ENCODE measurements around the gene KLF4. TPM values are rescaled to one million over a fixed set of nuclear protein-coding genes. Genes with fewer than 3 reads are reported as not detected.

The KLF4 gene
- total and polyA plus RNA-seq, 2 experiments from 2014 or later = 35.0 to 66.8 TPM

DNA sequence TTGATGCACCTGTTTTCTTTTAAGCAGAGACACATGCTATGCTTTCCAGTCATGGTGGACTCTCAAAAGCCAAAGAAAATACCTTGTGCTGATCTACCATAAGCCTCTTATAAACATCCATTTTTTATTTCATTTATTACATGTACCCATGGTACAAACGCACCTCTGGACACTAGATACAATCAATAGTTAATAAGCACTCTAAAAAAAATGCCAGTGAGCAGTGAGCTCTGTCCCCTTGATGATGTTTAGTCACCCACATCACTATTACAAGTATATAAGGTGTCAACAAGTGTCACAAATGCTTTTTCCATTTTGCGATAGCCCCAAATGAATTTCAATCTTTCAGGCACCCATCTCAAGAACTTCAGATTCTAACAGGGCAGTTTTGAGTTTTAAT is 5.9 kb downstream of the KLF4 start:
- WGBS (ENCODE audit: low lambda C conversion rate, missing lambda C conversion rate) = 74% methylated on average over 2 of the region's 2 CpGs
- H3K27ac ChIP-seq = no peak overlapping the region
- TF ChIP-seq, protein P1, sequence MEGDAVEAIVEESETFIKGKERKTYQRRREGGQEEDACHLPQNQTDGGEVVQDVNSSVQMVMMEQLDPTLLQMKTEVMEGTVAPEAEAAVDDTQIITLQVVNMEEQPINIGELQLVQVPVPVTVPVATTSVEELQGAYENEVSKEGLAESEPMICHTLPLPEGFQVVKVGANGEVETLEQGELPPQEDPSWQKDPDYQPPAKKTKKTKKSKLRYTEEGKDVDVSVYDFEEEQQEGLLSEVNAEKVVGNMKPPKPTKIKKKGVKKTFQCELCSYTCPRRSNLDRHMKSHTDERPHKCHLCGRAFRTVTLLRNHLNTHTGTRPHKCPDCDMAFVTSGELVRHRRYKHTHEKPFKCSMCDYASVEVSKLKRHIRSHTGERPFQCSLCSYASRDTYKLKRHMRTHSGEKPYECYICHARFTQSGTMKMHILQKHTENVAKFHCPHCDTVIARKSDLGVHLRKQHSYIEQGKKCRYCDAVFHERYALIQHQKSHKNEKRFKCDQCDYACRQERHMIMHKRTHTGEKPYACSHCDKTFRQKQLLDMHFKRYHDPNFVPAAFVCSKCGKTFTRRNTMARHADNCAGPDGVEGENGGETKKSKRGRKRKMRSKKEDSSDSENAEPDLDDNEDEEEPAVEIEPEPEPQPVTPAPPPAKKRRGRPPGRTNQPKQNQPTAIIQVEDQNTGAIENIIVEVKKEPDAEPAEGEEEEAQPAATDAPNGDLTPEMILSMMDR (IDR thresholded peaks at IDR 0.05; ENCODE audit: poor library complexity) = no peak
- TF ChIP-seq EZH2phosphoT487 (IDR thresholded peaks at IDR 0.05; ENCODE audit: low read depth, severe bottlenecking, unreplicated experiment) = no peak
- TF ChIP-seq EZH2 (IDR thresholded peaks at IDR 0.05; ENCODE audit: borderline replicate concordance) = no peak

DNA sequence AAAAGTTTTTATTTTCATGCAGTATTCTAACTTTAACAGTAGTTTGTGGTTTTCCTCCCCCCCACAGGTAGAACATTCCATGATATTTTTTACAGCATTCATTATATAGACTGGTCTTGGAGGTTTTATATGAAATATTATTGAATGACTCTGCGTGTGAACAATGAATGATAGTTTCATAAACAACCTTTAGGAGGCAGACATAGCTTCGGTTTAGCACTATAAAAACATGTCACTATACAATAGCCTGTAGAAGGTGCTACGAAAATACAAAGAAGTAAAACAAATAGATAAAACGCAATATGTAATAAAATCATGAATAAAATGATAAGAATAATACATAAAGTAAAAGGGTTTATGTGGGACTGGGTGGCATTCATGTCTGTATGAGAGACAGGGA is 8.5 kb downstream of the KLF4 start:
- no peak for DNase-seq (ENCODE audit: low spot score)
- 79% methylated on average over 4 of the region's 4 CpGs for WGBS (ENCODE audit: low lambda C conversion rate, missing lambda C conversion rate)
- peaks cover 13% of the 10 kb centered on the region for H3K79me2 ChIP-seq
- no peaks in the 10 kb centered on the region for H3K9me2 ChIP-seq (replicated peaks; ENCODE audit: insufficient read depth)
- H4K20me1 ChIP-seq (ENCODE audit: insufficient read depth, poor library complexity, severe bottlenecking) = peaks cover 2% of the 10 kb centered on the region
- H3K27me3 ChIP-seq = no peaks in the 10 kb centered on the region
- no peak overlapping the region for H2AFZ ChIP-seq
- TF ChIP-seq, protein P1 (IDR thresholded peaks at IDR 0.05; ENCODE audit: poor library complexity) = peak; percentile 36
- no peak for TF ChIP-seq EZH2 (IDR thresholded peaks at IDR 0.05; ENCODE audit: borderline replicate concordance)
- H3K27ac ChIP-seq = no peak overlapping the region
- peaks cover 4% of the 10 kb centered on the region for H3K4me1 ChIP-seq (ENCODE audit: insufficient read depth)
- no peaks in the 10 kb centered on the region for H3K36me3 ChIP-seq (replicated peaks; ENCODE audit: insufficient read depth, low read depth)
- no peaks in the 10 kb centered on the region for H3K9me3 ChIP-seq (ENCODE audit: low read depth)
- peak overlapping the region; percentile 40 for H3K4me2 ChIP-seq
- no peak overlapping the region for H3K4me3 ChIP-seq

More for the DNA sequence above, 5.9 kb downstream of the KLF4 start:
- peaks cover 25% of the 10 kb centered on the region for H4K20me1 ChIP-seq (ENCODE audit: insufficient read depth, poor library complexity, severe bottlenecking)
- no peaks in the 10 kb centered on the region for H3K36me3 ChIP-seq (replicated peaks; ENCODE audit: insufficient read depth, low read depth)
- peaks cover 4% of the 10 kb centered on the region for H3K4me1 ChIP-seq (ENCODE audit: insufficient read depth)
- H2AFZ ChIP-seq = no peak overlapping the region
- no peaks in the 10 kb centered on the region for H3K9me2 ChIP-seq (replicated peaks; ENCODE audit: insufficient read depth)
- no peak overlapping the region for H3K4me3 ChIP-seq
- no peaks in the 10 kb centered on the region for H3K27me3 ChIP-seq
- DNase-seq (ENCODE audit: low spot score) = no peak
- H3K79me2 ChIP-seq = peaks cover 40% of the 10 kb centered on the region
- H3K4me2 ChIP-seq = peak overlapping the region; percentile 3
- H3K9me3 ChIP-seq (ENCODE audit: low read depth) = no peaks in the 10 kb centered on the region

DNA sequence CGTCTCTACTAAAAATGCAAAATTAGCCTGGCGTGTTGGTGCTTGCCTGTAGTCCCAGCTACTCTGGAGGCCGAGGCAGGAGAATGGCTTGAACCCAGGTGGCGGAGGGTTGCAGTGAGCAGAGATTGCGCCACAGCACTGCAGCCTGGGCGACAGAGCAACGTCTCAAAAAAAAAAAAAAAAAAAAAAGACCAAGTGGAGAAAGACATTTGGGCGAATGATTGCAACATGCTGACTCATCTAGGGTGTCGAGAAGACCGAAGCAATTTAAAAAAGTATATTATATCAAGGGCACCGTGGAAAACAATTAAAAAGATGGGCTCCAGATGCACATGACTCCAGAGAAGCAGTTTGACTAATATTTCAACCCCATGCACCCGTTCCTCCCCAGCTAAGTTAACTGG is 9.2 kb downstream of the KLF4 start:
- Histone ChIP-seq H3K9me3 (ENCODE audit: low read depth) (no peaks in the 10 kb centered on the region), H4K20me1 (ENCODE audit: insufficient read depth, poor library complexity, severe bottlenecking) (no peaks in the 10 kb centered on the region), H3K27me3 (no peaks in the 10 kb centered on the region), H3K79me2 (peaks cover 7% of the 10 kb centered on the region), H3K9me2 (replicated peaks; ENCODE audit: insufficient read depth) (no peaks in the 10 kb centered on the region), H3K4me2 (peak overlapping the region; percentile 40), H3K27ac (no peak overlapping the region), H3K4me3 (no peak overlapping the region), H2AFZ (no peak overlapping the region), H3K4me1 (ENCODE audit: insufficient read depth) (peaks cover 4% of the 10 kb centered on the region), H3K36me3 (replicated peaks; ENCODE audit: insufficient read depth, low read depth) (no peaks in the 10 kb centered on the region)
- DNase-seq (ENCODE audit: low spot score) = peak; percentile 23
- 67% methylated on average over 11 of the region's 12 CpGs for WGBS (ENCODE audit: low lambda C conversion rate, missing lambda C conversion rate)
- TF ChIP-seq, protein P1 (IDR thresholded peaks at IDR 0.05; ENCODE audit: poor library complexity) = no peak
- no peak for TF ChIP-seq EZH2phosphoT487 (IDR thresholded peaks at IDR 0.05; ENCODE audit: low read depth, severe bottlenecking, unreplicated experiment)
- TF ChIP-seq EZH2 (IDR thresholded peaks at IDR 0.05; ENCODE audit: borderline replicate concordance) = no peak

DNA sequence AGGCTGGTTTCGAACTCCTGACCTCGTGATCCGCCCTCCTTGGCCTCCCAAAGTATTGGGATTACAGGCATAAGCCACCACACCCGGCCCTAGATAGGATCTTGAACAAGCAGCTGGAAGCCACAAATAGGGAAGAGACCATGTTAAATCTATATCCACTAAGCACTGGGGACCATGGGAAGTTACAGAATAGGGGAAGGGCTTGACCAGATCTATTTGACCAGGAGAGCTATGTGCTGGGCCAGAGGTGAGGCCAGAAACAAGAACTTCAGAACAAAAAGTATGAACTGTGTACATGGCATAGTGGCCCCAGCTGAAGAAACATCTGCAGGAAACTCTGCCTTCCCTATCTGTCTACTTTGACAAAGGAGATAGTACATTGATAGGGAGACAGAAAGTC is 10.8 kb downstream of the KLF4 start:
- Histone ChIP-seq H3K79me2 (no peaks in the 10 kb centered on the region), H4K20me1 (ENCODE audit: insufficient read depth, poor library complexity, severe bottlenecking) (no peaks in the 10 kb centered on the region), H3K9me2 (replicated peaks; ENCODE audit: insufficient read depth) (no peaks in the 10 kb centered on the region), H3K27me3 (no peaks in the 10 kb centered on the region), H3K4me3 (no peak overlapping the region), H3K36me3 (replicated peaks; ENCODE audit: insufficient read depth, low read depth) (no peaks in the 10 kb centered on the region), H2AFZ (no peak overlapping the region), H3K9me3 (ENCODE audit: low read depth) (no peaks in the 10 kb centered on the region), H3K4me2 (no peak overlapping the region), H3K4me1 (ENCODE audit: insufficient read depth) (no peaks in the 10 kb centered on the region), H3K27ac (no peak overlapping the region)
- no peak for DNase-seq (ENCODE audit: low spot score)
- TF ChIP-seq EZH2phosphoT487 (IDR thresholded peaks at IDR 0.05; ENCODE audit: low read depth, severe bottlenecking, unreplicated experiment) = no peak
- TF ChIP-seq, protein P1 (IDR thresholded peaks at IDR 0.05; ENCODE audit: poor library complexity) = no peak
- TF ChIP-seq EZH2 (IDR thresholded peaks at IDR 0.05; ENCODE audit: borderline replicate concordance) = no peak
- WGBS (ENCODE audit: low lambda C conversion rate, missing lambda C conversion rate) = 85% methylated on average over 4 of the region's 4 CpGs

Data from hepatocyte (in vitro differentiated cells).